HepG2 (cell line): Measurements from ENCODE around the gene EMC9. TPM values are rescaled to one million over a fixed set of nuclear protein-coding genes. Genes with fewer than 3 reads are reported as not detected.

Source experiments
- ATRX ChIP-seq: sonication (generic); formaldehyde crosslinking; IDR thresholded peaks from 2 replicates; pipeline ENCODE4 v1.4.0; 2020; ENCODE audit warnings: missing genetic modification reagents, borderline replicate concordance
- FOXC1 ChIP-seq: sonication (generic); formaldehyde crosslinking; IDR thresholded peaks from 2 replicates; pipeline ENCODE4 v1.8.0; 2022; ENCODE audit warnings: mild to moderate bottlenecking, missing genetic modification reagents, borderline replicate concordance
- IKZF4 ChIP-seq: sonication (generic); formaldehyde crosslinking; IDR thresholded peaks from 2 replicates; pipeline ENCODE4 v1.5.1; 2020; ENCODE audit warnings: borderline replicate concordance, mild to moderate bottlenecking, low read depth, missing genetic modification reagents; ENCODE audit errors: not compliant biosample characterization
- KLF9 ChIP-seq: IDR thresholded peaks from 2 replicates; pipeline ENCODE4 v1.6.1; 2016; ENCODE audit warnings: low read depth
- RELA ChIP-seq: sonication (generic); formaldehyde crosslinking; IDR thresholded peaks from 2 replicates; pipeline ENCODE4 v1.4.0; 2020; ENCODE audit warnings: missing genetic modification reagents
- RXRA ChIP-seq: sonication (generic); formaldehyde crosslinking; IDR thresholded peaks from 2 replicates; pipeline ENCODE4 v1.5.1; 2020; ENCODE audit warnings: missing genetic modification reagents
- SETDB1 ChIP-seq: sonication (generic); formaldehyde crosslinking; IDR thresholded peaks from 2 replicates; pipeline ENCODE4 v1.5.1; 2020; ENCODE audit warnings: missing genetic modification reagents, mild to moderate bottlenecking, borderline replicate concordance
- SMAD9 ChIP-seq: sonication (generic); formaldehyde crosslinking; IDR thresholded peaks from 2 replicates; pipeline ENCODE4 v1.5.1; 2020; ENCODE audit warnings: mild to moderate bottlenecking, missing genetic modification reagents
- TMF1 ChIP-seq: sonication (generic); formaldehyde crosslinking; IDR thresholded peaks from 2 replicates; pipeline ENCODE4 v1.8.1; 2022; ENCODE audit warnings: low read depth, missing genetic modification reagents
- TOPORS ChIP-seq: sonication (generic); formaldehyde crosslinking; IDR thresholded peaks from 2 replicates; pipeline ENCODE4 v1.8.0; 2023; ENCODE audit warnings: mild to moderate bottlenecking, missing genetic modification reagents
- ZFAT ChIP-seq: sonication (generic); formaldehyde crosslinking; conservative IDR thresholded peaks from 2 replicates; pipeline ENCODE4 v1.8.1; 2023; ENCODE audit warnings: missing genetic modification reagents, inconsistent platforms
- ZFY ChIP-seq: sonication (generic); formaldehyde crosslinking; IDR thresholded peaks from 2 replicates; pipeline ENCODE4 v1.4.0; 2020; ENCODE audit warnings: missing genetic modification reagents
- ZKSCAN8 ChIP-seq: IDR thresholded peaks from 2 replicates; pipeline ENCODE4 v1.6.1; 2016; ENCODE audit warnings: borderline replicate concordance, missing genetic modification reagents, missing compliant biosample characterization
- ZNF225 ChIP-seq: sonication (generic); formaldehyde crosslinking; IDR thresholded peaks from 2 replicates; pipeline ENCODE4 v1.4.0; 2020; ENCODE audit warnings: mild to moderate bottlenecking, missing genetic modification reagents
- ZNF263 ChIP-seq: sonication (generic); formaldehyde crosslinking; IDR thresholded peaks from 2 replicates; pipeline ENCODE4 v1.4.0; 2020; ENCODE audit warnings: missing genetic modification reagents
- ZNF331 ChIP-seq: sonication (generic); formaldehyde crosslinking; IDR thresholded peaks from 2 replicates; pipeline ENCODE4 v1.4.0; 2020; ENCODE audit warnings: missing genetic modification reagents
- ZNF567 ChIP-seq: sonication (generic); formaldehyde crosslinking; IDR thresholded peaks from 2 replicates; pipeline ENCODE4 v1.8.1; 2023; ENCODE audit warnings: mild to moderate bottlenecking, missing genetic modification reagents, borderline replicate concordance
- polyA plus RNA-seq, 8 experiments: library from polyadenylated mRNA; depleted of rRNA in 3 of 8; stranded (reverse) in 7 of 8; unstranded in 1 of 8; fragments of >200 nt; fragmentation: Illumina TruSeq in 4 of 8; extraction: Trizol in 4 of 8; gene quantifications; 2 replicates each; pipeline versions ENCODE4 v1.2.1 to v1.2.3, GENCODE V29; 2011 to 2016; ENCODE audit warnings: low read depth in 4 of 8, missing spikeins in 1 of 8, mixed read lengths in 1 of 8; ENCODE audit not compliant: insufficient read depth in 1 of 8
- total RNA-seq, 5 experiments: library from RNA; depleted of rRNA; stranded (reverse); fragments of >200 nt; fragmentation: Illumina TruSeq; extraction: Trizol; gene quantifications; 2 replicates each; pipeline ENCODE4 v1.2.3, GENCODE V29; 2016; ENCODE audit warnings: low read depth in 1 of 5
- TF ChIP-seq, protein P1 (sequence below): sonication (generic); formaldehyde crosslinking; IDR thresholded peaks from 2 replicates; pipeline ENCODE4 v1.4.0; 2020; ENCODE audit warnings: low read depth, missing genetic modification reagents
- TF ChIP-seq, protein P2 (sequence below), 2 experiments: fragments of 450-650 bp in 1 of 2; sonication (generic) in 1 of 2; formaldehyde crosslinking; IDR thresholded peaks; 2 replicates each; pipeline versions ENCODE4 v1.5.0 to v1.8.0; 2020 to 2022; ENCODE audit warnings: mild to moderate bottlenecking in 1 of 2, missing genetic modification reagents in 1 of 2
- TF ChIP-seq, protein P3 (sequence below): sonication (generic); formaldehyde crosslinking; IDR thresholded peaks from 2 replicates; pipeline ENCODE4 v1.5.0; 2020; ENCODE audit warnings: missing genetic modification reagents

Gene EMC9
- total and polyA plus RNA-seq, 2 of the 13 experiments (the other 11 are each of a cell fraction or from before 2014, with no cell fraction given) = 60.5 to 78.7 TPM

DNA sequence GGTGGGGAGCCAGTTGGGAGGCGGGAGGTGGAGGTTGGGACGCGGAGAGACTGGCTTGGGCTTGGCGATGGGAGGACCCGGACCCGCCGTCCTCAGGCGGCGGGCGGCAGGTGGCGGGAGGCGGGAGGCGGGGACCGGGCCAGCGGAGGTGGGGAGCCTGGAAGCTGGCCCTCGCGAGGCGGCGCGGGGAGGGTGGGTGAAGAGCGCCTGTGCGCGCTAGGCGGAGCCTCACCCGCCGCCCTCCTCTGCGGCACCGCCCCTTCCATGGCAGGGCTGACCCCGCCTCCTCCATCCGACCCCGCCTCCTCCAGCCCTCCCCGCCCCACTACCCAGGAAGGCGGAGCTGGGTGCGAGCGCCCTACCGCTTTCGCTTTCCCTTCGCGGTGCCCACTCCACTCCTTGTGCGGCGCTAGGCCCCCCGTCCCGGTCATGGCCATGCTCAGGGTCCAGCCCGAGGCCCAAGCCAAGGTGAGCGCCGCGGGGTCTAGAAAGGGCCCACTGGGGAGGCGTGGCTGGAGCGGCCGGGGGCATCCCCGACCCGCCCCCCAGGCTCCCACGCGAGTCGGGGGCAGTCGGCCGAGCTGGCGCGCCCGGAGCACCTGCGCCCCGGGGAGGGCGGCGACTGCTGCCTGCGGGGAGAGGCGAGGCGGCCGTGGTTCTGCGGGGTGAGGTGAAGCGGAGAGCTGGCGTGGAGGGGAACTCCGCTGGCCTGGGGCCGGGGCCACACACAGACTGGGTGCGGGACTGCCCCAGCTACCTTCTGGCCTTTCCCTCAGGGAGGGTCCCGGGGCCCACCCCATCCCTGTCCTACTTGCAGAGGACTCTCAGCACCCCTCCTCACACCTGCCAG, 5.3 kb downstream of the EMC9 start, which contains the start of gene PSME1 (continued):
- TF ChIP-seq ZNF225 = peak; percentile 73
- peak; percentile 54; the same call in 1 of the 2 replicates for TF ChIP-seq ZNF263 (CRISPR knock-in tag)
- TF ChIP-seq ZKSCAN8 = no peak; the same call in none of the 2 replicates
- no peak; the same call in 1 of the 2 replicates for TF ChIP-seq SMAD9 (CRISPR knock-in tag)
- no peak for TF ChIP-seq IKZF4 (CRISPR knock-in tag)
- TF ChIP-seq ZNF331 = peak; percentile 93
- TF ChIP-seq, protein P1, sequence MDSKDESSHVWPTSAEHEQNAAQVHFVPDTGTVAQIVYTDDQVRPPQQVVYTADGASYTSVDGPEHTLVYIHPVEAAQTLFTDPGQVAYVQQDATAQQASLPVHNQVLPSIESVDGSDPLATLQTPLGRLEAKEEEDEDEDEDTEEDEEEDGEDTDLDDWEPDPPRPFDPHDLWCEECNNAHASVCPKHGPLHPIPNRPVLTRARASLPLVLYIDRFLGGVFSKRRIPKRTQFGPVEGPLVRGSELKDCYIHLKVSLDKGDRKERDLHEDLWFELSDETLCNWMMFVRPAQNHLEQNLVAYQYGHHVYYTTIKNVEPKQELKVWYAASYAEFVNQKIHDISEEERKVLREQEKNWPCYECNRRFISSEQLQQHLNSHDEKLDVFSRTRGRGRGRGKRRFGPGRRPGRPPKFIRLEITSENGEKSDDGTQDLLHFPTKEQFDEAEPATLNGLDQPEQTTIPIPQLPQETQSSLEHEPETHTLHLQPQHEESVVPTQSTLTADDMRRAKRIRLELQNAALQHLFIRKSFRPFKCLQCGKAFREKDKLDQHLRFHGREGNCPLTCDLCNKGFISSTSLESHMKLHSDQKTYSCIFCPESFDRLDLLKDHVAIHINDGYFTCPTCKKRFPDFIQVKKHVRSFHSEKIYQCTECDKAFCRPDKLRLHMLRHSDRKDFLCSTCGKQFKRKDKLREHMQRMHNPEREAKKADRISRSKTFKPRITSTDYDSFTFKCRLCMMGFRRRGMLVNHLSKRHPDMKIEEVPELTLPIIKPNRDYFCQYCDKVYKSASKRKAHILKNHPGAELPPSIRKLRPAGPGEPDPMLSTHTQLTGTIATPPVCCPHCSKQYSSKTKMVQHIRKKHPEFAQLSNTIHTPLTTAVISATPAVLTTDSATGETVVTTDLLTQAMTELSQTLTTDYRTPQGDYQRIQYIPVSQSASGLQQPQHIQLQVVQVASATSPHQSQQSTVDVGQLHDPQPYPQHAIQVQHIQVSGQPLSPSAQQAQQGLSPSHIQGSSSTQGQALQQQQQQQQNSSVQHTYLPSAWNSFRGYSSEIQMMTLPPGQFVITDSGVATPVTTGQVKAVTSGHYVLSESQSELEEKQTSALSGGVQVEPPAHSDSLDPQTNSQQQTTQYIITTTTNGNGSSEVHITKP (CRISPR knock-in tag) = peak; percentile 73
- peak; percentile 70; the same call in 1 of the 2 replicates for TF ChIP-seq RELA
- 0 out of 2 replicates have a peak, but pooled peaks have one; percentile 70 for TF ChIP-seq ZFAT (CRISPR knock-in tag)
- TF ChIP-seq RXRA (CRISPR knock-in tag) = peak; percentile 60; the same call in 1 of the 2 replicates
- no peak for TF ChIP-seq TMF1 (CRISPR knock-in tag)
- no peak for TF ChIP-seq ATRX (CRISPR knock-in tag)
- TF ChIP-seq KLF9 (CRISPR knock-in tag) = peak; percentile 35; the same call in 1 of the 2 replicates
- TF ChIP-seq, protein P2, sequence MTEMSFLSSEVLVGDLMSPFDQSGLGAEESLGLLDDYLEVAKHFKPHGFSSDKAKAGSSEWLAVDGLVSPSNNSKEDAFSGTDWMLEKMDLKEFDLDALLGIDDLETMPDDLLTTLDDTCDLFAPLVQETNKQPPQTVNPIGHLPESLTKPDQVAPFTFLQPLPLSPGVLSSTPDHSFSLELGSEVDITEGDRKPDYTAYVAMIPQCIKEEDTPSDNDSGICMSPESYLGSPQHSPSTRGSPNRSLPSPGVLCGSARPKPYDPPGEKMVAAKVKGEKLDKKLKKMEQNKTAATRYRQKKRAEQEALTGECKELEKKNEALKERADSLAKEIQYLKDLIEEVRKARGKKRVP (CRISPR knock-in tag; IDR thresholded peaks at IDR 0.05) = no peak
- no peak for TF ChIP-seq FOXC1 (CRISPR knock-in tag)
- TF ChIP-seq ZFY (CRISPR knock-in tag) = peak; percentile 94
- peak; percentile 86; the same call in 1 of the 2 replicates for TF ChIP-seq ZNF567 (CRISPR knock-in tag)
- TF ChIP-seq SETDB1 (CRISPR knock-in tag) = no peak
- TF ChIP-seq TOPORS (CRISPR knock-in tag) = no peak
- TF ChIP-seq, protein P3, sequence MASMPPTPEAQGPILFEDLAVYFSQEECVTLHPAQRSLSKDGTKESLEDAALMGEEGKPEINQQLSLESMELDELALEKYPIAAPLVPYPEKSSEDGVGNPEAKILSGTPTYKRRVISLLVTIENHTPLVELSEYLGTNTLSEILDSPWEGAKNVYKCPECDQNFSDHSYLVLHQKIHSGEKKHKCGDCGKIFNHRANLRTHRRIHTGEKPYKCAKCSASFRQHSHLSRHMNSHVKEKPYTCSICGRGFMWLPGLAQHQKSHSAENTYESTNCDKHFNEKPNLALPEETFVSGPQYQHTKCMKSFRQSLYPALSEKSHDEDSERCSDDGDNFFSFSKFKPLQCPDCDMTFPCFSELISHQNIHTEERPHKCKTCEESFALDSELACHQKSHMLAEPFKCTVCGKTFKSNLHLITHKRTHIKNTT (CRISPR knock-in tag) = no peak; the same call in 1 of the 2 replicates
